K562 (cell line): ENCODE measurements around the gene DAB1. TPM values are rescaled to one million over a fixed set of nuclear protein-coding genes. Genes with fewer than 3 reads are reported as not detected.

Experiments used
- ATAC-seq: fragments of 200-7000 bp; cut with Tn5 transposase; 3 replicates; pipeline ENCODE4 v1.9.1; 2020; ENCODE audit warnings: moderate library complexity
- BruUV-seq: library from RNA; stranded (reverse); fragments of 400-500 nt; replicated peaks from 2 replicates; lab custom pipeline; 2021; lab: Mats Ljungman, UMichigan
- CTCF ChIA-PET: fragments of 300-600 bp; formaldehyde crosslinking; extraction: SDS; loops from one replicate; lab custom pipeline; 2021; ENCODE audit warnings: low intra/inter-chr PET ratio; lab: Yijun Ruan, JAX
- POLR2A ChIA-PET: fragments of 300-600, 350-650 bp; sonication (Branson Sonifier 250); formaldehyde crosslinking; extraction: SDS; loops from one replicate; lab custom pipeline; 2021; ENCODE audit warnings: antibody characterized with exemption, inconsistent platforms; lab: Yijun Ruan, JAX
- DNase-seq, 4 experiments: peaks; one replicate each; pipeline versions ENCODE4 v3.0.0 to v3.0.0-alpha.2; 2011 to 2018; ENCODE audit warnings: low spot score in 3 of 4, mixed read lengths in 3 of 4; ENCODE audit errors: extremely low read depth in 1 of 4
- FAIRE-seq: peaks from 2 replicates; lab custom pipeline; 2011; peaks lifted over from hg19 to GRCh38; lab: Jason Lieb, UNC
- H2AFZ ChIP-seq: 2 replicates; pipeline ENCODE4 v1.6.0; 2011; ENCODE audit warnings: low read depth, low read length, control low read depth, inconsistent platforms
- H3K27ac ChIP-seq: fragments of 200-600 bp; 3 replicates; pipeline ENCODE4 v1.8.0; 2011; ENCODE audit warnings: low read depth, mild to moderate bottlenecking, control low read depth, inconsistent platforms, low read length, moderate library complexity, mixed read lengths; ENCODE audit errors: extremely low read depth
- H3K27me3 ChIP-seq, 2 experiments: fragments of 300-600 bp in 1 of 2; 2 replicates in 1 of 2; 3 replicates in 1 of 2; pipeline versions ENCODE4 v1.6.0 to v1.8.0; 2011; ENCODE audit warnings: inconsistent platforms in 2 of 2, low read length in 2 of 2, mild to moderate bottlenecking in 1 of 2, mixed read lengths in 1 of 2, moderate library complexity in 1 of 2; ENCODE audit not compliant: control insufficient read depth in 2 of 2, insufficient read depth in 2 of 2
- H3K36me3 ChIP-seq: fragments of 300-600 bp; 3 replicates; pipeline ENCODE4 v1.8.0; 2011; ENCODE audit warnings: mild to moderate bottlenecking, low read length, inconsistent platforms; ENCODE audit not compliant: control insufficient read depth, insufficient read depth
- H3K4me1 ChIP-seq, 2 experiments: fragments of 200-600 bp in 1 of 2; replicated peaks in 1 of 2; 2 replicates in 1 of 2; 3 replicates in 1 of 2; pipeline versions ENCODE4 v1.5.1 to v1.8.0; 2011; ENCODE audit warnings: inconsistent platforms in 2 of 2, low read length in 2 of 2, mild to moderate bottlenecking in 1 of 2, mixed read lengths in 1 of 2, moderate library complexity in 1 of 2; ENCODE audit not compliant: control insufficient read depth in 2 of 2, insufficient read depth in 2 of 2
- H3K4me2 ChIP-seq: 2 replicates; pipeline ENCODE4 v1.6.1; 2011; ENCODE audit warnings: low read length, control low read depth, inconsistent platforms, mixed read lengths; ENCODE audit not compliant: insufficient read depth
- H3K4me3 ChIP-seq: fragments of 200-600 bp; sonication (generic), shearing (Covaris generic); 2 replicates; pipeline ENCODE4 v1.5.1; 2016; ENCODE audit warnings: control low read depth, inconsistent platforms
- H3K79me2 ChIP-seq: fragments of 200-600 bp; 3 replicates; pipeline ENCODE4 v1.8.0; 2011; ENCODE audit warnings: low read length, inconsistent platforms; ENCODE audit not compliant: control insufficient read depth, insufficient read depth
- H3K9ac ChIP-seq, 2 experiments: 2 replicates each; pipeline versions ENCODE4 v1.6.0 to v1.6.1; 2011; ENCODE audit warnings: low read depth in 2 of 2, low read length in 2 of 2, control low read depth in 1 of 2, inconsistent platforms in 1 of 2, mild to moderate bottlenecking in 1 of 2, mixed read lengths in 1 of 2; ENCODE audit not compliant: insufficient read depth in 1 of 2
- H3K9me1 ChIP-seq: one replicate; pipeline ENCODE4 v1.6.0; 2011; ENCODE audit warnings: inconsistent platforms, mild to moderate bottlenecking, low read length, moderate library complexity; ENCODE audit not compliant: control insufficient read depth, insufficient read depth
- H3K9me3 ChIP-seq: replicated peaks from 2 replicates; pipeline ENCODE4 v1.5.1; 2011; ENCODE audit warnings: low read depth, low read length, inconsistent platforms; ENCODE audit not compliant: control insufficient read depth, insufficient read depth
- H4K20me1 ChIP-seq: replicated peaks from 2 replicates; pipeline ENCODE4 v1.6.1; 2011; ENCODE audit warnings: low read length, inconsistent platforms, mixed read lengths; ENCODE audit not compliant: control insufficient read depth, insufficient read depth
- ATF7 ChIP-seq: fragments of 450-650 bp; IDR thresholded peaks from 2 replicates; pipeline ENCODE4 v1.7.1; 2014; ENCODE audit warnings: mild to moderate bottlenecking, moderate library complexity
- CREM ChIP-seq: IDR thresholded peaks from 2 replicates; pipeline ENCODE4 v1.6.1; 2014; ENCODE audit warnings: antibody characterized with exemption, low read depth
- HDGF ChIP-seq: fragments of 450-650 bp; IDR thresholded peaks from 2 replicates; pipeline ENCODE4 v1.6.1; 2016
- KLF16 ChIP-seq: IDR thresholded peaks from 2 replicates; pipeline ENCODE4 v1.6.1; 2016; ENCODE audit warnings: antibody characterized with exemption
- NEUROD1 ChIP-seq: fragments of 150-350 bp; IDR thresholded peaks from 2 replicates; pipeline ENCODE4 v1.6.1; 2014; ENCODE audit warnings: borderline replicate concordance, low read length, low read depth; ENCODE audit not compliant: partially characterized antibody
- NR2C1 ChIP-seq, 2 experiments: fragments of 450-650 bp; IDR thresholded peaks; 2 replicates each; pipeline ENCODE4 v1.6.1; 2017; ENCODE audit warnings: mild to moderate bottlenecking in 2 of 2, antibody characterized with exemption in 1 of 2, inconsistent platforms in 1 of 2, missing compliant biosample characterization in 1 of 2, missing genetic modification characterization in 1 of 2
- NR2F6 ChIP-seq: fragments of 450-650 bp; formaldehyde crosslinking; IDR thresholded peaks from 2 replicates; pipeline ENCODE4 v1.4.0; 2020; ENCODE audit warnings: mild to moderate bottlenecking
- PHF20 ChIP-seq: fragments of 450-650 bp; IDR thresholded peaks from 2 replicates; pipeline ENCODE4 v1.6.1; 2018; ENCODE audit not compliant: partially characterized antibody
- RBFOX2 ChIP-seq: fragments of 200-400 bp; formaldehyde crosslinking; IDR thresholded peaks from 2 replicates; pipeline ENCODE4 v1.6.1; 2017; ENCODE audit warnings: low read depth, mild to moderate bottlenecking, low read length, moderate library complexity
- ZNF589 ChIP-seq: fragments of 200-800 bp; sonication (Bioruptor generic); IDR thresholded peaks from 2 replicates; pipeline ENCODE4 v1.6.1; 2016; ENCODE audit warnings: low read depth, missing genetic modification characterization, missing compliant biosample characterization
- WGBS: fragments of 100-300 bp; shearing (Covaris generic); methylation state at CpG from one replicate; pipeline ENCODE4 v1.1.6; 2016; ENCODE audit warnings: low coverage, mixed read lengths; ENCODE audit not compliant: insufficient coverage; ENCODE audit errors: missing lambda C conversion rate; 5-methylcytosine and 5-hydroxymethylcytosine counted together
- in situ Hi-C: fragments of 300-500 bp; cut with MboI; formaldehyde crosslinking; loops from 4 replicates; pipeline ENCODE4 v1.15.0; 2018; ENCODE audit warnings: inconsistent platforms, mixed read lengths
- intact Hi-C: fragments of 100-400 bp; cut with micrococcal nuclease; formaldehyde crosslinking; loops from 2 replicates; pipeline ENCODE4 v1.14.2; 2022
- polyA plus RNA-seq, 8 experiments: library from polyadenylated mRNA; depleted of rRNA in 4 of 8; stranded (reverse) in 5 of 8; unstranded in 3 of 8; fragments of >200 nt; fragmentation: Nextera tagmentation in 2 of 8; fragmentation: Illumina TruSeq in 1 of 8; extraction: Ambion mirVana in 2 of 8; extraction: Trizol in 1 of 8; gene quantifications; 2 replicates each; pipeline versions ENCODE4 v1.2.1 to v1.2.3, GENCODE V29; 2011 to 2014; ENCODE audit warnings: inconsistent platforms in 1 of 8, missing spikeins in 1 of 8
- total RNA-seq, 7 experiments: library from RNA; depleted of rRNA in 6 of 7; stranded (reverse); fragments of >200 nt in 6 of 7; fragmentation: Illumina TruSeq in 2 of 7; extraction: Trizol in 2 of 7; gene quantifications; 2 replicates each; pipeline versions ENCODE4 v1.2.1 to v1.2.3, GENCODE V29; 2011 to 2021; ENCODE audit warnings: low replicate concordance in 1 of 7
- TF ChIP-seq, protein P1 (sequence below): fragments of 250-450 bp; sonication (Bioruptor Pico); IDR thresholded peaks from 2 replicates; pipeline ENCODE4 v1.5.0; 2020; ENCODE audit warnings: mild to moderate bottlenecking

DAB1 gene
- total and polyA plus RNA-seq, 9 of the 15 experiments (the other 6 are each of a cell fraction or from before 2014, with no cell fraction given), result not detected

DNA sequence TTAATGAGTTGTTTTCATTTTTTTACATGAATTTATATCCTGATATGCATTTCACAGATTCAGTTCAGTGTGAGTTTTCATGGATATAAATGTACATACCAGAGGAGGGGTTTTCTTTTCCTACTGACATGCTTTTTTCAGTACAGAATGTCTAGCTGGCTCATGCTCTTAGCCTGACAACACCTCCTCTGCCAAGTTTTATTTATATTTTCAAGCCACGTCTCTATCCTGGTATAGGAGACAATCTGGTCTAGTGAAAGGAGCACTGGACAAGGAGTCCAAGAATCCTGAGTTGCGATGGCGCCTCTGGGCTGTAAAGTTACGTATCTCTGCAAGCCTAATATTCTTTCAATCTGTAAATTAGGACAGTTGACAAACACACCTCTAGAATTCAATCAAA, 4.9 kb downstream of the DAB1 start:
- no TSS peak for BruUV-seq
- no peaks in the 10 kb centered on the region for H4K20me1 ChIP-seq
- H3K27ac ChIP-seq, result no peak overlapping the region
- 5% methylated on average over 4 of the region's 4 CpGs for WGBS
- H3K4me3 ChIP-seq, result no peak overlapping the region
- H3K9ac ChIP-seq, result no peak overlapping the region
- H3K9me3 ChIP-seq, result no peaks in the 10 kb centered on the region
- FAIRE-seq (no peak), ATAC-seq (no peak), DNase-seq (no peak)
- POLR2A ChIA-PET, result no interaction called here
- H3K27me3 ChIP-seq, result peaks cover 0 to 17% of the 10 kb centered on the region in 2 experiments; a peak in 3 of 5 replicates
- intact Hi-C loops (no loop called here), in situ Hi-C loops (no loop called here)
- H3K36me3 ChIP-seq, result no peaks in the 10 kb centered on the region
- no peaks in the 10 kb centered on the region for H3K79me2 ChIP-seq
- no peak overlapping the region for H3K4me2 ChIP-seq
- no peaks in the 10 kb centered on the region; a peak in 2 of 5 replicates for H3K4me1 ChIP-seq
- H2AFZ ChIP-seq, result no peak overlapping the region
- TF ChIP-seq ATF7, result no peak
- CTCF ChIA-PET, result no interaction called here
- no peaks in the 10 kb centered on the region for H3K9me1 ChIP-seq

DNA sequence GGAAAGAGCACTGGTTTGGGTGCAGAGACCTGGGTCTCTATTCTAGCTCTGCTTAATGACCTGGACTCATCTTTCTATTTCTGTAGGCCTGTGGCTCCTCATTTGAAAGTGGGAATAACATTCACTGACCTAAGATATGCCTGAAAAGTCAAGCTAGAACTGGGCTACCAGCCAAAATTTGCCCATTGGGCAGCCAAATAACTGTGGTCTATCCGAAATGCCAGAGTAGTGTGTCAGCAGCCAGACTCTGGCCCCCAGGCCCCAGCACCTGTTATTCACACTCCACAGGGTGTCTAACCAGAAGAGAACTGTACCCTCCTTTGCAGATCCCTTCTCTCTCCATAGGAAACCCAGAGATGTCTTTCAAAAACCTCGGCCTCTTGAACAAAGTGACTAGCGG, 12.6 kb downstream of the DAB1 start:
- intact Hi-C loops, result no loop called here
- BruUV-seq, result no TSS peak
- FAIRE-seq (no peak), DNase-seq (no peak), ATAC-seq (no peak)
- no peaks in the 10 kb centered on the region for H3K79me2 ChIP-seq
- no peak overlapping the region for H2AFZ ChIP-seq
- no peak overlapping the region for H3K9ac ChIP-seq
- no peak overlapping the region for H3K4me2 ChIP-seq
- H3K36me3 ChIP-seq, result no peaks in the 10 kb centered on the region
- TF ChIP-seq KLF16 (no peak), PHF20 (no peak), HDGF (no peak), NEUROD1 (no peak), ZNF589 (CRISPR knock-in tag) (no peak), NR2F6 (no peak), RBFOX2 (no peak), NR2C1 (IDR thresholded peaks at IDR 0.05) (no peak), NR2C1 (tag; IDR thresholded peaks at IDR 0.05) (no peak), CREM (no peak)
- TF ChIP-seq, protein P1, sequence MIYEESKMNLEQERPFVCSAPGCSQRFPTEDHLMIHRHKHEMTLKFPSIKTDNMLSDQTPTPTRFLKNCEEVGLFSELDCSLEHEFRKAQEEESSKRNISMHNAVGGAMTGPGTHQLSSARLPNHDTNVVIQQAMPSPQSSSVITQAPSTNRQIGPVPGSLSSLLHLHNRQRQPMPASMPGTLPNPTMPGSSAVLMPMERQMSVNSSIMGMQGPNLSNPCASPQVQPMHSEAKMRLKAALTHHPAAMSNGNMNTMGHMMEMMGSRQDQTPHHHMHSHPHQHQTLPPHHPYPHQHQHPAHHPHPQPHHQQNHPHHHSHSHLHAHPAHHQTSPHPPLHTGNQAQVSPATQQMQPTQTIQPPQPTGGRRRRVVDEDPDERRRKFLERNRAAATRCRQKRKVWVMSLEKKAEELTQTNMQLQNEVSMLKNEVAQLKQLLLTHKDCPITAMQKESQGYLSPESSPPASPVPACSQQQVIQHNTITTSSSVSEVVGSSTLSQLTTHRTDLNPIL (CRISPR knock-in tag), result no peak
- 0% methylated on average over 3 of the region's 3 CpGs for WGBS
- H3K27ac ChIP-seq, result no peak overlapping the region
- H3K27me3 ChIP-seq, result no peaks in the 10 kb centered on the region
- POLR2A ChIA-PET, result no interaction called here
- no peaks in the 10 kb centered on the region for H3K9me3 ChIP-seq
- no peaks in the 10 kb centered on the region for H3K4me1 ChIP-seq
- in situ Hi-C loops, result no loop called here
- CTCF ChIA-PET, result no interaction called here
- H3K9me1 ChIP-seq, result no peaks in the 10 kb centered on the region
- no peak overlapping the region for H3K4me3 ChIP-seq
- H4K20me1 ChIP-seq, result no peaks in the 10 kb centered on the region
